Right atrium auricular region (tissue), 2 donors: Measurements from ENCODE around the gene NT5C. TPM values are rescaled to one million over a fixed set of nuclear protein-coding genes. Genes with fewer than 3 reads are reported as not detected.

Source experiments
- DNase-seq: peaks from one replicate; pipeline ENCODE4 v3.0.0-alpha.2; 2019; ENCODE audit warnings: low spot score
- H3K27ac ChIP-seq, 2 donors: fragments of 200-600 bp; sonication (generic); 1 replicate in 1 of 2; 2 replicates in 1 of 2; pipeline ENCODE4 v1.5.1; 2016 to 2019
- H3K27me3 ChIP-seq, 2 donors: fragments of 200-600 bp; sonication (generic); one replicate each; pipeline versions ENCODE4 v1.5.1 to v1.6.0; 2017 to 2019
- H3K36me3 ChIP-seq: fragments of 200-600 bp; sonication (generic); one replicate; pipeline ENCODE4 v1.5.1; 2016
- H3K4me1 ChIP-seq, 2 donors: fragments of 200-600 bp; sonication (generic); one replicate each; pipeline versions ENCODE4 v1.5.1 to v1.6.0; 2017 to 2019
- H3K4me3 ChIP-seq, 2 donors: fragments of 200-600 bp; sonication (generic); 1 replicate in 1 of 2; 2 replicates in 1 of 2; pipeline ENCODE4 v1.5.1; 2017 to 2019; ENCODE audit warnings: mild to moderate bottlenecking in 1 of 2, moderate library complexity in 1 of 2
- H3K9me3 ChIP-seq, 2 donors: fragments of 200-600 bp; sonication (generic); one replicate each; pipeline ENCODE4 v1.5.1; 2019
- CTCF ChIP-seq, 2 donors: fragments of 200-600 bp; sonication (generic); IDR thresholded peaks; one replicate each; pipeline ENCODE4 v1.5.1; 2019; ENCODE audit warnings: antibody characterized with exemption in 2 of 2
- total RNA-seq, 2 donors: library from RNA; depleted of rRNA; stranded (reverse); fragments of >200 nt; gene quantifications; one replicate each; pipeline ENCODE4 v1.1.0, GENCODE V29; 2016

NT5C gene
- total RNA-seq, 2 donors from 2014 or later = 41.4 to 77.5 TPM

GRCh38 chr17:75109046-75109406 lies 22.5 kb downstream of the NT5C start:
- H3K4me3 ChIP-seq = peak overlapping the region; percentile 66 to 84
- no peaks in the 10 kb centered on the region for H3K9me3 ChIP-seq
- no peaks in the 10 kb centered on the region for H3K36me3 ChIP-seq
- peaks cover 0 to 33% of the 10 kb centered on the region in 2 donors for H3K4me1 ChIP-seq
- no peak for TF ChIP-seq CTCF (IDR thresholded peaks at IDR 0.05)
- peak overlapping the region in 1 of 2 donors; percentile 84 for H3K27ac ChIP-seq
- no peaks in the 10 kb centered on the region for H3K27me3 ChIP-seq
- DNase-seq = no peak

DNA sequence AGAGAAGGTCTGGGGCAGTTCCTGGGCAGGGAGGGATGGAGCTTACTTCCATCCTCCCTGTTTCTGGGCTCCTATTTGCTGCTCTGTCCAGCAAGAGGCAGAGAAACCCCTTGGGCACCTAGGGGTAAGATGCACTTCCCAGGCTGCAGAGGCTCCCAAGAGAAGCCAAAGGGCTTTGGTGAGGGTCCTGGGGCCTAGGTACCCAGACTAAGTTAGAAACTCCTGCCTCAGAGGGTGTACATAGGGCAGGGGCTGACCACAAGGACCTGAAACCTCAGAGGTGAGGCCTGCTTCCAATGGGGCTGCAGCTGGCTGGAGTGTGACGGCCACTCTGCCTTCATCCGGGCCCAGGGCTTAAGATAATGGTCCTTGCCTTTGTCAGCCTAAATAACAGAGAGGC lies 23.3 kb downstream of the NT5C start:
- Histone ChIP-seq H3K4me1 (peaks cover 0 to 28% of the 10 kb centered on the region in 2 donors), H3K4me3 (no peak overlapping the region), H3K36me3 (no peaks in the 10 kb centered on the region), H3K27me3 (no peaks in the 10 kb centered on the region), H3K9me3 (no peaks in the 10 kb centered on the region), H3K27ac (no peak overlapping the region)
- DNase-seq = no peak
- TF ChIP-seq CTCF (IDR thresholded peaks at IDR 0.05) = no peak

DNA sequence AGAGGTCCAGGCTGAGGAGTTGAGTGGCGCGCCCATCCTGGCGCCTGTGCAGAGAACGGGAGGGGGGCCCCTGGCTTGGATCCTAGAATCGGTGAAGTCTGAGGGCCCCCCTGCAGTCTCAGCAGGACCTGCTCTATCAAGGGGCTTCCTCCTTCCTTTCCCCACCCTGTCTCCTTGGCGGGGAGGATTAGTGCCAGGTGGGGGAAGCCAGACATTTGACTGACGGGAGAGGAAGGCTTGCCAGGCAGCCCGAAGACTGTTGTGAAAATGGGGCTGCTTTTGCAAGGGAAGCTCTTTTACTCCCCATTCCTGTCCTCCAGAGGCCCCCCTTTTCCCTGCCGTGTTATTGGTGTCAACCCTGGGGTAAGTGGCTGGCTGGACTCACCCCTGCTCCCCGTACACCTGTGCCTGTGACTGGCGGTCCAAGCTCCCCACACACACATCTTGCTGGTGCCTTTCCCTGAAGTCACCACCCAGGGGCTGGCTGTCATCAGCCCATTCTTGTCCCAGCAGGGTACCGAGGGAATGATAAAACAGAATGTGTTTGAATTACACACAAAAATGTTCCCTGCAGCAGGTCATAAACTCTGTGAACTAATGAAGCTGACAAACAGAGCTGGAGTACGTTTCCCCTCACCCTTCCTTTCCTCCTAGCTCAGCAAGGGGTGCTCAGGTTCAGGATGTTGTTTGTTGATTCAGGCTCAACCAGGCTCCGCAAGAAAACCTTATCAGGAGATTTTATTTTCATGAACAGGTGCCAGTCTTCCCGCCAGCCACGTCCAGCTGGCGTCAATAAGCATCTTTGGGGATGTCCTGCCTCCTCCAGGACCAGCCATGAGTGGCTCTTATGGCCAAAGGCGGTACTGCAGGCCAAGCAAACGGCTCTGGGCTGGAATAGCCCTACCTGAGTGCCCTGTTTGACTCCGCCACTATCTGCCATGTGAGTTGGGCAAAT lies 26.1 kb downstream of the NT5C start:
- H3K27me3 ChIP-seq = no peaks in the 10 kb centered on the region
- H3K4me1 ChIP-seq = peaks cover 0 to 10% of the 10 kb centered on the region in 2 donors
- no peak overlapping the region for H3K27ac ChIP-seq
- H3K36me3 ChIP-seq = peaks cover 7% of the 10 kb centered on the region
- no peaks in the 10 kb centered on the region for H3K9me3 ChIP-seq
- no peak overlapping the region for H3K4me3 ChIP-seq
- TF ChIP-seq CTCF (IDR thresholded peaks at IDR 0.05) = peak; percentile 66 to 84
- no peak for DNase-seq

GRCh38 chr17:75103601-75104554 lies 27.7 kb downstream of the NT5C start:
- peaks cover 16% of the 10 kb centered on the region for H3K36me3 ChIP-seq
- no peaks in the 10 kb centered on the region for H3K9me3 ChIP-seq
- no peak overlapping the region for H3K4me3 ChIP-seq
- H3K4me1 ChIP-seq = peaks cover 0 to 1% of the 10 kb centered on the region in 2 donors
- TF ChIP-seq CTCF (IDR thresholded peaks at IDR 0.05) = no peak
- H3K27ac ChIP-seq = no peak overlapping the region
- no peak for DNase-seq
- H3K27me3 ChIP-seq = no peaks in the 10 kb centered on the region

GRCh38 chr17:75102385-75102821 lies 29.1 kb downstream of the NT5C start:
- Histone ChIP-seq H3K27ac (no peak overlapping the region), H3K27me3 (no peaks in the 10 kb centered on the region), H3K4me3 (no peak overlapping the region), H3K36me3 (peaks cover 27% of the 10 kb centered on the region), H3K4me1 (no peaks in the 10 kb centered on the region), H3K9me3 (no peaks in the 10 kb centered on the region)
- no peak for DNase-seq
- TF ChIP-seq CTCF (IDR thresholded peaks at IDR 0.05) = no peak
